GM23248 (cell line): ENCODE data around the gene PLCG1. TPM values are rescaled to one million over a fixed set of nuclear protein-coding genes. Genes with fewer than 3 reads are reported as not detected.

Experiments used
- DNase-seq: peaks from one replicate; pipeline ENCODE4 v3.0.0-alpha.2; 2015
- H2AFZ ChIP-seq: fragments of 200-600 bp; sonication (generic); 2 replicates; pipeline ENCODE4 v1.6.1; 2016; ENCODE audit warnings: antibody characterized with exemption
- H3F3A ChIP-seq: fragments of 200-600 bp; sonication (generic); 2 replicates; pipeline ENCODE4 v1.6.1; 2016; ENCODE audit warnings: mild to moderate bottlenecking, antibody characterized with exemption, mixed run types; ENCODE audit not compliant: insufficient read depth
- H3K27ac ChIP-seq: fragments of 200-600 bp; sonication (generic); 2 replicates; pipeline ENCODE4 v1.5.1; 2016; ENCODE audit warnings: mild to moderate bottlenecking
- H3K27me3 ChIP-seq: fragments of 200-600 bp; sonication (generic); replicated peaks from 2 replicates; pipeline ENCODE4 v1.6.1; 2016; ENCODE audit warnings: mild to moderate bottlenecking; ENCODE audit not compliant: insufficient read depth
- H3K36me3 ChIP-seq: fragments of 200-600 bp; sonication (generic); 2 replicates; pipeline ENCODE4 v1.6.1; 2016; ENCODE audit warnings: low read depth, mild to moderate bottlenecking
- H3K4me1 ChIP-seq: fragments of 200-600 bp; sonication (generic); 2 replicates; pipeline ENCODE4 v1.6.1; 2016; ENCODE audit warnings: mild to moderate bottlenecking; ENCODE audit not compliant: insufficient read depth
- H3K4me2 ChIP-seq: fragments of 200-600 bp; sonication (generic); one replicate; pipeline ENCODE4 v1.6.1; 2016; ENCODE audit warnings: mild to moderate bottlenecking; ENCODE audit not compliant: unreplicated experiment
- H3K4me3 ChIP-seq: fragments of 200-600 bp; sonication (generic); 2 replicates; pipeline ENCODE4 v1.5.1; 2016; ENCODE audit warnings: mild to moderate bottlenecking
- H3K79me2 ChIP-seq: fragments of 200-600 bp; sonication (generic); 2 replicates; pipeline ENCODE4 v1.6.1; 2016; ENCODE audit warnings: mild to moderate bottlenecking; ENCODE audit not compliant: insufficient read depth
- H3K9ac ChIP-seq: fragments of 200-600 bp; sonication (generic); 2 replicates; pipeline ENCODE4 v1.6.1; 2016; ENCODE audit warnings: mild to moderate bottlenecking
- H3K9me2 ChIP-seq: fragments of 200-600 bp; sonication (generic); 2 replicates; pipeline ENCODE4 v1.6.1; 2016; ENCODE audit warnings: mixed run types, mild to moderate bottlenecking, moderate library complexity; ENCODE audit not compliant: insufficient read depth
- H3K9me3 ChIP-seq: fragments of 200-600 bp; sonication (generic); one replicate; pipeline ENCODE4 v1.6.1; 2017; ENCODE audit warnings: low read depth
- H4K20me1 ChIP-seq: fragments of 200-600 bp; sonication (generic); 2 replicates; pipeline ENCODE4 v1.6.0; 2016; ENCODE audit not compliant: insufficient read depth
- EZH2 ChIP-seq: fragments of 200-600 bp; sonication (generic); IDR thresholded peaks from 2 replicates; pipeline ENCODE4 v1.6.1; 2018; ENCODE audit warnings: antibody characterized with exemption, mild to moderate bottlenecking; ENCODE audit not compliant: insufficient read depth, poor library complexity, severe bottlenecking
- EZH2phosphoT487 ChIP-seq: fragments of 200-600 bp; sonication (generic); IDR thresholded peaks from 2 replicates; pipeline ENCODE4 v1.6.1; 2018; ENCODE audit warnings: antibody characterized with exemption, moderate library complexity, mild to moderate bottlenecking, low read depth; ENCODE audit not compliant: insufficient read depth
- WGBS, 2 experiments: methylation state at CpG; one replicate each; pipeline ENCODE4 v1.1.6; 2015 to 2017; ENCODE audit warnings: low lambda C conversion rate in 2 of 2, low coverage in 1 of 2; ENCODE audit errors: missing lambda C conversion rate in 2 of 2; 5-methylcytosine and 5-hydroxymethylcytosine counted together
- in situ Hi-C: fragments of 300-500 bp; cut with MboI; formaldehyde crosslinking; loops from 2 replicates; pipeline ENCODE4 v1.15.0; 2020
- polyA plus RNA-seq: library from polyadenylated mRNA; unstranded; fragments of >200 nt; fragmentation: Nextera tagmentation; extraction: Ambion mirVana; gene quantifications from 2 replicates; pipeline ENCODE4 v1.2.1, GENCODE V29; 2016
- total RNA-seq: library from RNA; depleted of rRNA; stranded (reverse); fragments of >200 nt; shearing (Covaris generic); gene quantifications from 2 replicates; pipeline ENCODE4 v1.2.3, GENCODE V29; 2014

The PLCG1 gene
- total and polyA plus RNA-seq, 2 experiments from 2014 or later, result 8.3 to 32.6 TPM

- H3K4me1 ChIP-seq, result peaks cover 22% of the 10 kb centered on the region
- WGBS, 2 experiments, result 69 to 79% methylated on average over 2 of the region's 2 CpGs
- peaks cover 24% of the 10 kb centered on the region; the same call in 1 of the 2 replicates for H3F3A ChIP-seq
- H3K9me3 ChIP-seq, result no peaks in the 10 kb centered on the region
- no peaks in the 10 kb centered on the region for H3K27me3 ChIP-seq
- H3K4me2 ChIP-seq, result no peak overlapping the region
- H3K36me3 ChIP-seq, result peaks cover 74% of the 10 kb centered on the region
- H2AFZ ChIP-seq, result no peak overlapping the region
- H4K20me1 ChIP-seq, result no peaks in the 10 kb centered on the region
- no peak for DNase-seq
- no peaks in the 10 kb centered on the region for H3K9me2 ChIP-seq
- 0 out of 2 replicates have a peak, but pooled peaks cover 4% of the 10 kb centered on the region for H3K79me2 ChIP-seq
- TF ChIP-seq EZH2, result no peak
- TF ChIP-seq EZH2phosphoT487, result no peak
- in situ Hi-C loops, result no loop called here
- H3K4me3 ChIP-seq, result no peak overlapping the region
- H3K9ac ChIP-seq, result no peak overlapping the region
- no peak overlapping the region for H3K27ac ChIP-seq
Observed at GRCh38 chr20:41101660-41102059, 35.7 kb upstream of the PLCG1 start.

GRCh38 chr20:41108531-41108930 lies 28.8 kb upstream of the PLCG1 start:
- Histone ChIP-seq H3K27me3 (no peaks in the 10 kb centered on the region), H3K4me2 (no peak overlapping the region), H4K20me1 (no peaks in the 10 kb centered on the region), H3K4me1 (no peaks in the 10 kb centered on the region), H3K79me2 (0 out of 2 replicates have a peak, but pooled peaks cover 4% of the 10 kb centered on the region), H3K27ac (no peak overlapping the region), H3K9me3 (no peaks in the 10 kb centered on the region), H3K4me3 (no peak overlapping the region), H2AFZ (no peak overlapping the region), H3F3A (no peaks in the 10 kb centered on the region), H3K9me2 (no peaks in the 10 kb centered on the region), H3K36me3 (peaks cover 57% of the 10 kb centered on the region; the same call in 1 of the 2 replicates), H3K9ac (no peak overlapping the region)
- 92 to 100% methylated on average over 1 of the region's 1 CpG for WGBS, 2 experiments
- no peak for TF ChIP-seq EZH2phosphoT487
- no peak for TF ChIP-seq EZH2
- no peak for DNase-seq
- in situ Hi-C loops, result no loop called here

GRCh38 chr20:41110012-41110411 lies 27.3 kb upstream of the PLCG1 start:
- H3K4me1 ChIP-seq, result no peaks in the 10 kb centered on the region
- H3K36me3 ChIP-seq, result peaks cover 59% of the 10 kb centered on the region
- no peak overlapping the region for H3K9ac ChIP-seq
- H3K27me3 ChIP-seq, result no peaks in the 10 kb centered on the region
- H3K79me2 ChIP-seq, result 0 out of 2 replicates have a peak, but pooled peaks cover 4% of the 10 kb centered on the region
- no peak overlapping the region for H3K4me2 ChIP-seq
- H2AFZ ChIP-seq, result no peak overlapping the region
- H3K9me2 ChIP-seq, result no peaks in the 10 kb centered on the region
- 97 to 98% methylated on average over 11 of the region's 11 CpGs for WGBS, 2 experiments
- no peak overlapping the region for H3K27ac ChIP-seq
- no peaks in the 10 kb centered on the region for H3K9me3 ChIP-seq
- H3F3A ChIP-seq, result no peaks in the 10 kb centered on the region
- no peaks in the 10 kb centered on the region for H4K20me1 ChIP-seq
- TF ChIP-seq EZH2, result no peak
- no peak for TF ChIP-seq EZH2phosphoT487
- H3K4me3 ChIP-seq, result no peak overlapping the region
- no peak for DNase-seq
- in situ Hi-C loops, result no loop called here

- Histone ChIP-seq H3K4me3 (no peak overlapping the region), H3K9me3 (no peaks in the 10 kb centered on the region), H3K9ac (no peak overlapping the region), H3K9me2 (no peaks in the 10 kb centered on the region), H2AFZ (no peak overlapping the region), H3K36me3 (peaks cover 61% of the 10 kb centered on the region), H3K27me3 (no peaks in the 10 kb centered on the region), H3K27ac (no peak overlapping the region), H3K79me2 (0 out of 2 replicates have a peak, but pooled peaks cover 4% of the 10 kb centered on the region), H4K20me1 (no peaks in the 10 kb centered on the region), H3K4me1 (no peaks in the 10 kb centered on the region), H3K4me2 (no peak overlapping the region), H3F3A (no peaks in the 10 kb centered on the region)
- DNase-seq, result no peak
- TF ChIP-seq EZH2phosphoT487 (no peak), EZH2 (no peak)
- 82% methylated on average over 5 of the region's 5 CpGs for WGBS, 2 experiments
- in situ Hi-C loops, result no loop called here
Observed at GRCh38 chr20:41110930-41111577, 26.3 kb upstream of the PLCG1 start.
